Esophagus mucosa (tissue), 1 donor: ENCODE data around the gene SACM1L. TPM values are rescaled to one million over a fixed set of nuclear protein-coding genes. Genes with fewer than 3 reads are reported as not detected.
"Not testable (repeated sequence)": the region's sequence is repeated elsewhere in the genome, so short reads cannot be mapped to it uniquely, and the experiment has no call there.

Experiments
- ATAC-seq: fragments of 200-7000 bp; cut with Tn5 transposase; one replicate; pipeline ENCODE4 v1.9.1; 2020
- total RNA-seq: library from RNA; stranded (reverse); gene quantifications from one replicate; pipeline ENCODE4 v1.2.4, GENCODE V29; 2023
- donor health status: DM: yes; HTN: yes; CAD: no.

SACM1L gene
- total RNA-seq, 1 donor from 2014 or later, result 22.8 TPM

DNA sequence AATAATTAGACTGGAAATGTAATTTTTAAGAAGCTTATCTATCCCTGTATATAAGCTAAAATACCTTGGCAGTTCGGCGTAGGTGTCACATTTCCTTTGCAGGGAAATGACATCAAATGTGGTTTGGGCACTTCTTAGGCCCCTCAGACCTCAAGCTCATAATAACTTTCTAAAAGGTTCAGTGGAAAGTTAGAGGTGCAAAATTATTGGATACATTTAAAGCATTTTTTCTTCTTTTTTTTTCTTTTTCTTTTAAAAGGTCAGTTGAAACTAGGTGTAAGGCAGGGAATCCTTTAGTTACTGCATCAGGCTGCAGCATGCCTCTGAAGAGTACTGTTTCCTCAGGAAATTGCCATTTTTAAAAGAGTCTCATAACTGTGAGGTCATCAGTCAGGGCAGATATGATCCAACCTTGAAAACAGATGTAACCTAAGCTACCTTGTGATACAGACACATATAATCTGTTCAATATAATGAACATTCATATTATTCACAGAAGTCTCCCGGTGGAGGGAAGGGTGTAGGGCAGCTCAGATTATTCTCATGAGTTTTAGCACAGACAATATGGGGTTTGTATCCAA, 4.8 kb downstream of the SACM1L start:
- ATAC-seq, result no peak

DNA sequence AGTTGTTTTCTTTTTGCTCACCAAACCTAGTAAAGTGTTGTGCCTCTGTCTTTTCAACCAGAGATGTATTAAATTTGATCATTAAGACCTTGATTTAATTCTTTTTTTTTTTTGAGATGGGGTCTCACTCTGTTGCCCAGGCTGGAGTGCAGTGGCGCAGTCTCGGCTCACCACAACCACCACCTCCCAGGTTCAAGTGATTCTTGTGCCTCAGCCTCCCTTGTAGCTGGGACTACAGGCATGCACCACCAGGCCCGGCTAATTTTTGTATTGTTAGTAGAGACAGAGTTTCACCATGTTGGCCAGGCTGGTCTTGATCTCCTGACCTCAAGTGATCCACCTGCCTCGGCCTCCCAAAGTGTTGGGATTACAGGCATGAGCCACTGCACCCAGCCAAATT, 6.0 kb downstream of the SACM1L start:
- not testable (repeated sequence) for ATAC-seq

GRCh38 chr3:45700570-45701073, 11.4 kb downstream of the SACM1L start:
- no peak for ATAC-seq

GRCh38 chr3:45701172-45701867, 12.1 kb downstream of the SACM1L start:
- ATAC-seq, result no peak

DNA sequence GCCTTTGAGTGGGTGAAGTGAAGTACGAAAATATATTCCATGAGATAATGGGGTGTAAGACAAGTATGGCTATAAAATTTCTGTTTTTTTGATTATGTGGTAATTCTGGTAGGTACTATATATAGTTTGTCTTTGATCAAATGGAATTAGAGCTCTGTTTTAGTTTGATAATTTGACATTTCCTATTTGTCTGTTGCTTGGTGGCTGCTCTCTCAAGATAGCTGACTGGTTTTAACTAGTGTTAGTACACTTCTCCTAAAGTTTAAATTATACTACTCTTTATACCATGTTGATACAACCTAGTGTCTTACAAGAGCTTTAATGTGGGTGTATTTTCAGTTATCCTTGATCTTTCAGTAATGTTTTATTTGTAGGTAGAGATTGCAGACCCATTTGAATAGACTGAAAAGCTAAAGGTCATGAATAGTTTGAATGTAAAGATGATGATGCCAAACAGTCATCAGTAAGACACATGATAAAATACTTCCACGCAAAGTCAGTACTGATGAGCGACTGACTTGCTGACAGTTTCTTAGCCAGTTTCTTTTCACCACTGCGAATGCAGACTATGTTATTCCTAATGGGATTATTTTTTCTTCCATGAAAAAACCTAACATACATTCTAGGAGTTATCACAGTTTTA, 15.2 kb downstream of the SACM1L start:
- no peak for ATAC-seq

DNA sequence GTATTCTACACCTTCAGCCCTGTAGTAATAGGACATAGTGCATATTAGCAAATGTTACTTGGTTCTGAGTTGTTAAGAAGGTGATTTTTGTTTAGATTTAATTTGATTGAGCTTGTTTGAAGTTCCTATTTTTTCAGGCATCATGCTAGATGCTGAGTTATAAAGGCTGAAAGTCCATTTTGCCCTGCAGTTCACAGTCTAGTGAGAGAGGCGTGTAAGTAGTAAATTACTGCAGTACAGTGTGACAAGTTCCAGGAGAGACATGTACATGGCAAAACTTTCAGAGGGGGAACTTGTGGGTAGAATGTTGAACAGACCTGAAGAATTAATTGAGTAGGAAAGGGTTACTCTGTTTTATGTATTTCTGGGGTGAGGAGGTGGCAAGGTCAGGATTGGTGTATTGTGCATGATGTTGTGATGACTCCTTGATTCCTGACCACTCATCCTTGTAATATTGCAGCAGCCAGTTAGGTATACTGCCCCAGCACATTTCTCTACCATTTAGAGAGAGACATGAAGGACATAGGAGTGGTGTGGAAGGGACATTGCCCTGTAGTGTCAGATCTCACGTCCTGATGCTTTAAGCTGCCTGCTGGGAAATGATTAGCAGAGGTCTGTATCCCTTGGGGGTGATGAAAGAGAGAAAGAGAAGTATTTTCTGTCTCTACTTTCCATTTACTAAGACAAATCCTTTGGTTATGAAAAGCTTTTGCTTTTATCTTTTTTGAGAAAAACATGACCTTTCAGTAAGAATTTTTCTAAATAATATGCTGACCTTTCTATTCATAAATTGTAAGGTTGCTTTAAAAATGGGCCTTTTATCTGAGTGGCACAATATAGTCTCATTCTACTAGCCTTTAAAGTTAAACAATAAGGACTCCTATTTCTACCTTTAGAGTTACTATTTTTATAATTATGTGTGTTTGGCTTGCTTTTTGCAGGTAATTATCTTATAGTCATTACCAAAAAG, 16.9 kb downstream of the SACM1L start:
- ATAC-seq, result no peak

GRCh38 chr3:45711931-45712330, 22.7 kb downstream of the SACM1L start:
- ATAC-seq, result no peak

- ATAC-seq, result no peak
These were observed 23.4 kb downstream of the SACM1L start for GRCh38 chr3:45712434-45713110.

DNA sequence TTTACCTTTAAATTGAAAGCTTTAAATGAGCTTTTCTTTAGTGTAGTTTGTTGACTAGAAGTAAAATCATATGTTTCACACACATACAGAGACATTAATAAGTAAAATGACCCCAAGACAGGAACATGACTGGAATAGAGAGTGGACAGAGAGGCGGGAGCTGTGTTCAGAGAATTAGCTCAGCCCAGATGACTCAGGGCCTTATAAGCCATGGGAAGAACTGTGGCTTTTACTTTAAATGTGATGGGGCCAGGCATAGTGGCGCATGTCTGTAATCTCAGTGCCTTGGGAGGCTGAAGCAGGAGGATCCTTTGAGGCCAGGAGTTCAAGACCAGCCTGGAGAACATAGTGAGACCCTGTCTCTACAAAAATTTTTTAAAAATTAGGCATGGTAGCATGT, 26.7 kb downstream of the SACM1L start:
- no peak for ATAC-seq

GRCh38 chr3:45716790-45717336, 27.7 kb downstream of the SACM1L start:
- ATAC-seq, result no peak

DNA sequence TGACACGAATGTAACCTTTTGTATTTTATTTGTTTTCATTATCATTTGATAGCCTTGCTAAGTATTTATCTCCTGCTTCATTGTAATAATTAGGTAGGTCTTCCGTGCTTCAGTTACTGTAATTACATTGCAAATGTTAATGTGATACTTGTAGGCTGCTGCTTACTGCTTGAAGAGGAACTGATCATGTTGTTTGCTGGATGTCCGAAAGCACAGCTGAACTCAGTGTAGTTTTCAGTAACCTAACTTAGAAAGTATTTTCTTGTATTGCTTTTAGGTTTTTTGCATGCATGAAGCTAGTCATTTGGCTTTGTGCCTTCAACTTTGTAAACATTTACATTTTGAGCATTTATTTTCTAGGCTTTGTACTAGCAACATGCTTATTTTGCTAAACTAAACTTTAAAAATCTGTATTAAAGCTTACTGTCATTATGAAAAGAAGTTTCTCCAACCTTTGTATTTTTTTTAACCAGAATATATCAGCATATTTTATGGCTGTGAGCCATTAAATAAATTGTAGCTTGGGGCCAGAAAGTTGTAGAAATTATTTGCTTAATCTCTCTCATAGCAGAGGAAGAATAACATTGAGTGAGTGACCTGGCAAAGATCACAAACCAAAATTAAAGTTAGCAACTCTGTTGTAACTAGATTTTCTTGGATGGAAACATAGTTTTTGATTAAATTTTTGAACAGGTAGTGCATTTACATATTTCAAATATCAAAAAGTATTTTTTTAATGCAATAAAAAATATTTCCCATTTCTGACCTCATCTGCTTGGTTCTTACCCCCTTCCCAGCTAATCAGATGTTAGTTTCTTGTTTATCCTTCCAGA, 30.7 kb downstream of the SACM1L start:
- ATAC-seq, result no peak

GRCh38 chr3:45724911-45725310, 35.7 kb downstream of the SACM1L start:
- ATAC-seq, result no peak

- no peak for ATAC-seq
These were observed 40.4 kb downstream of the SACM1L start for GRCh38 chr3:45729614-45730013.

DNA sequence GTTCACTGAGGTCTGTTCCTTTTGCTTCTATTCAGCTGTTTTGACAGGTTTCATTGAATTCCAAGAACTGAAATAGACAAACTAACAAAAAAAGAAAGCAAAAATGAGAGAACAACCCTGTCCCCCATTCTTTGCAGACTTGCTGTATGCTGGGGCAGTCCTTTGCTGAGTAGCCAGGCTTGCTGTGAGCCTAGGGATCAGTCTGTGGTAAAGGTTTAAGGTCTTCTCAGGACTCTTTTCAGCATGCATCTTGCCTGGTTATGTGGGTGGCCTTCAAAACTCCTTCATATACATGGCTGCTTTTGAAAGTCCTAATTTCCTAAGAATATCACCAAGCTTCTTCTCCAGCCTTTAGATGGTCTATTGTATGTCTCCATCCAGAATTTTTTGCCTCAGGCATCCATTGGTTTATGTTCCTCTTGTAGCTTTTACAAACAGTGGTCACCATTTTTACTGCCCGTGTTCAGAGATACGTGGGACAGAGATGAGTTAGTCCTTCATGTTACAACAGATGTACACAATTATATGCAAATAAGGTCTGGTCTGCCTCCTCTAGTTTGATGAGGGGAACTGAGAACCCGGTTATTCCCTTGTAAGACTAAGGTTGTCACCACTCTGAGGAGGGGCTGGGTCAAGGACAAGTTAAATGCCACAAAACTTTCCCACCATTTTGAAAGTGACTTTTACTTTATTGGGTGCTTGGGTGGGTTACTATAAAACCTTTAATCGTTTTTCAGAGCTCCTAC, 41.4 kb downstream of the SACM1L start:
- no peak for ATAC-seq

DNA sequence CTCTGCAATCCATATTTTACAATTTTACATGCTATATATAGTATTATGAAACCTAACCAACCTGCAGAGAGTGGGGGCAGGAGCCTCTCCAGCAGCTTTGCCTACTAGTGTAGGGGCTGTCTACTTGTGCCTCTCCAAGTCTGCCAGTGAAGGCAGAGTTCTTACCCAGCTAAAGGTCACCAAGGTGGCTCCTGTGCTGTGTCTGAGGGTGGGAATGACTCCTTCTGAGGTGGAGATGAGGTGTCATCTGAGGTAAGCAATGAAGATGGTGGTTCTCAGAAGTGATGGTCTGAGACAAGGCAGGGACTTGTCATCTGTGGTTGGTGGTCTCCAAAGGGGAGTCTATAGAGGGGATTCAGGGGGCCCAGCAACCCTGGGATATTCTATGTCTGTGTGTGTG, 47.5 kb downstream of the SACM1L start:
- no peak for ATAC-seq

DNA sequence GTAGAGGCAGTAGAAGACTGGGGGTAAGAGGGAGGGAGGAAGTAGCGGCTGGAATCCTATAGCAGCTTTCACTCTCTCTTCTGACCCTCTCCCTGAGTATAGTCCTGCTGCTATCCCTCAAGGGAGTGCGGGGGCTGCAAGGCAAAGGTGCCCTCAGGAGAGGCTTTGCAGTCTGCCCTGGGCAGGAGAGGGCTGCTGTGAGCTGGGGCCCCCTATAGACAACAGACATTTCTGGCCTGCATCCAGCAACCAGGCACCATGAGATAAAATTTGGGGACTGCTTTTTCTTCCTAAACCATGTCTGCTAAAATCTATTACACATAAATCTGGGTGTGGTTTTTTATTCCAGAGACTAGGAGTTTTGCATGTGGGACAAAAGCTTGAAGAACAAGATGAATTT, 48.0 kb downstream of the SACM1L start:
- ATAC-seq, result no peak

GRCh38 chr3:45739991-45740390, 50.8 kb downstream of the SACM1L start:
- ATAC-seq, result no peak

- ATAC-seq, result no peak
These were observed 52.1 kb downstream of the SACM1L start for GRCh38 chr3:45741247-45741646.

GRCh38 chr3:45741742-45742460, 52.7 kb downstream of the SACM1L start:
- ATAC-seq, result no peak
